Measurements from ENCODE around the gene PALD1. TPM values are rescaled to one million over a fixed set of nuclear protein-coding genes. Genes with fewer than 3 reads are reported as not detected.

Gene PALD1
- total and polyA plus RNA-seq, 9 of the 15 experiments (the other 6 are each of a cell fraction or from before 2014, with no cell fraction given) = 0.03 to 0.29 (median 0.09) TPM; not detected in 2

DNA sequence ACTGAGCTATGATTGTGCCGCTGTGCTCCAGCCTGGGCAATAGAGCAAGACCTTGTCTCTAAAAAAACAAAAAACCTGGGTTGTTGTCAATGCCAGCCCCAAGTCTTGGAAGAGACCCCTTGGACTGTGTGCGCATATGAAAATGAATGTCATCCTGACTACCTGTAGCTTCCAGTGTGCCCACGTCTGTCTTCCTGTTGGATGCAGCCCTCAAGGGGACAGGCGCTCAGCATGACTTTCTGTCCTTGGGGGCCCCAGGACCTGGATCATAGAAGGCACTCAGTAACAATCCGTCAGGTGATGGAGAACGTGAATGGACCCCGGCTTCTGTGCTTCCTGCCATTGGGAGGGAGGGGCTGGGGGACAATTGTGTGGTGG lies 114.9 kb downstream of the PALD1 start:
- Histone ChIP-seq H3K27ac (ENCODE audit: extremely low read depth, low read depth, low read length) (no peak overlapping the region), H3K4me1 (replicated peaks in 1 of 2; ENCODE audit: control insufficient read depth in 2 of 2, insufficient read depth in 2 of 2, low read length in 2 of 2) (peaks cover 57 to 65% of the 10 kb centered on the region in 2 experiments), H3K4me2 (ENCODE audit: insufficient read depth, low read length) (no peak overlapping the region), H2AFZ (ENCODE audit: low read depth, low read length) (no peak overlapping the region), H3K36me3 (ENCODE audit: control insufficient read depth, insufficient read depth, low read length) (no peaks in the 10 kb centered on the region), H3K9me3 (replicated peaks; ENCODE audit: control insufficient read depth, insufficient read depth, low read depth, low read length) (no peaks in the 10 kb centered on the region), H4K20me1 (replicated peaks; ENCODE audit: control insufficient read depth, insufficient read depth, low read length) (no peaks in the 10 kb centered on the region), H3K79me2 (ENCODE audit: control insufficient read depth, insufficient read depth, low read length) (no peaks in the 10 kb centered on the region; the same call in 2 of the 3 replicates), H3K27me3 (ENCODE audit: control insufficient read depth in 2 of 2, insufficient read depth in 2 of 2, low read length in 2 of 2) (no peaks in the 10 kb centered on the region), H3K9ac (ENCODE audit: insufficient read depth in 1 of 2, low read depth in 2 of 2, low read length in 2 of 2) (no peak overlapping the region), H3K4me3 (no peak overlapping the region), H3K9me1 (ENCODE audit: control insufficient read depth, insufficient read depth, low read length) (no peaks in the 10 kb centered on the region)
- WGBS (ENCODE audit: insufficient coverage, low coverage, missing lambda C conversion rate) = 69% methylated on average over 7 of the region's 7 CpGs
- FAIRE-seq = no peak
- in situ Hi-C loops (cut with MboI) = no loop called here
- no TSS peak for BruUV-seq (replicated peaks)
- no peak for ATAC-seq
- POLR2A ChIA-PET = interaction anchor here (1.3 to 1.6 kb wide), 2 partner anchors 8 to 12 kb away, joined by 3 to 6 read pairs; no protein-coding TSS in a partner anchor
- TF ChIP-seq, protein P1, sequence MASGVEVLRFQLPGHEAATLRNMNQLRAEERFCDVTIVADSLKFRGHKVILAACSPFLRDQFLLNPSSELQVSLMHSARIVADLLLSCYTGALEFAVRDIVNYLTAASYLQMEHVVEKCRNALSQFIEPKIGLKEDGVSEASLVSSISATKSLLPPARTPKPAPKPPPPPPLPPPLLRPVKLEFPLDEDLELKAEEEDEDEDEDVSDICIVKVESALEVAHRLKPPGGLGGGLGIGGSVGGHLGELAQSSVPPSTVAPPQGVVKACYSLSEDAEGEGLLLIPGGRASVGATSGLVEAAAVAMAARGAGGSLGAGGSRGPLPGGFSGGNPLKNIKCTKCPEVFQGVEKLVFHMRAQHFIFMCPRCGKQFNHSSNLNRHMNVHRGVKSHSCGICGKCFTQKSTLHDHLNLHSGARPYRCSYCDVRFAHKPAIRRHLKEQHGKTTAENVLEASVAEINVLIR (CRISPR knock-in tag; IDR thresholded peaks at IDR 0.05) = no peak
- intact Hi-C loops (cut with micrococcal nuclease) = no loop called here
- no peak for DNase-seq (ENCODE audit: extremely low read depth in 1 of 4, low spot score in 3 of 4)
- CTCF ChIA-PET (ENCODE audit: low intra/inter-chr PET ratio) = no interaction called here

DNA sequence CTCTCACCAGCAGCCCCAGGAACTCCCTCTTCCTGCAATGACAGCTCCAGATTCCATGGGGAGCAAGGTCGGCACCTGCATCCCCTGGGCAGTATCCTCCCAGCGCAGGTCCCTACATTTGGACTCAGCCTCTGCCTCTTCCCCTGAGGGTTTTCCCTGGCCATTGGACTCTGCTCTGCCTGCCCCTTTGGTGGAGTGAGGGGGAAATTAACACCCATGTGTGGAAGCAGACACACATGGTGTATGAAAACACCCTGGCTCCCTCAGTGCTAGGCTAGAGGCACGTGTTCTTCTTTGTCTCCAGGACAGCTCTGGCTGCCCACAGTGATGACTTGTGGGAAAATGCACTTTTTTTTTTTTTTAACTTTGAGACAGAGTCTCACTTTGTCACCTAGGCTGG lies 115.6 kb downstream of the PALD1 start:
- H2AFZ ChIP-seq (ENCODE audit: low read depth, low read length) = no peak overlapping the region
- CTCF ChIA-PET (ENCODE audit: low intra/inter-chr PET ratio) = no interaction called here
- peaks cover 61 to 62% of the 10 kb centered on the region in 2 experiments for H3K4me1 ChIP-seq (replicated peaks in 1 of 2; ENCODE audit: control insufficient read depth in 2 of 2, insufficient read depth in 2 of 2, low read length in 2 of 2)
- BruUV-seq (replicated peaks) = no TSS peak
- in situ Hi-C loops (cut with MboI) (no loop called here), intact Hi-C loops (cut with micrococcal nuclease) (loop anchor here (2.0 kb wide), 1 partner anchor 35 kb away; no protein-coding TSS in a partner anchor)
- H3K9ac ChIP-seq (ENCODE audit: insufficient read depth in 1 of 2, low read depth in 2 of 2, low read length in 2 of 2) = peak overlapping the region in 1 of 2 experiments; percentile 39; a peak in 2 of 4 replicates
- no peak for FAIRE-seq
- no peaks in the 10 kb centered on the region for H3K27me3 ChIP-seq (ENCODE audit: control insufficient read depth in 2 of 2, insufficient read depth in 2 of 2, low read length in 2 of 2)
- no peaks in the 10 kb centered on the region for H3K36me3 ChIP-seq (ENCODE audit: control insufficient read depth, insufficient read depth, low read length)
- ATAC-seq = no peak
- POLR2A ChIA-PET = interaction anchor here (1.3 to 1.6 kb wide), 2 partner anchors 8 to 12 kb away, joined by 3 to 6 read pairs; no protein-coding TSS in a partner anchor
- 73% methylated on average over 3 of the region's 3 CpGs for WGBS (ENCODE audit: insufficient coverage, low coverage, missing lambda C conversion rate)
- no peak overlapping the region for H3K4me3 ChIP-seq
- no peaks in the 10 kb centered on the region for H4K20me1 ChIP-seq (replicated peaks; ENCODE audit: control insufficient read depth, insufficient read depth, low read length)
- no peak for DNase-seq (ENCODE audit: extremely low read depth in 1 of 4, low spot score in 3 of 4)
- H3K27ac ChIP-seq (ENCODE audit: extremely low read depth, low read depth, low read length) = no peak overlapping the region
- no peaks in the 10 kb centered on the region for H3K9me3 ChIP-seq (replicated peaks; ENCODE audit: control insufficient read depth, insufficient read depth, low read depth, low read length)
- H3K9me1 ChIP-seq (ENCODE audit: control insufficient read depth, insufficient read depth, low read length) = no peaks in the 10 kb centered on the region
- H3K4me2 ChIP-seq (ENCODE audit: insufficient read depth, low read length) = no peak overlapping the region
- TF ChIP-seq EP400 (IDR thresholded peaks at IDR 0.05) = no peak
- TF ChIP-seq NFATC3 (IDR thresholded peaks at IDR 0.05) = no peak
- TF ChIP-seq MEF2A (IDR thresholded peaks at IDR 0.05; ENCODE audit: control insufficient read depth, low read depth, low read length) = no peak
- no peak for TF ChIP-seq TAL1 (IDR thresholded peaks at IDR 0.05)
- no peak for TF ChIP-seq ZNF644 (tag; IDR thresholded peaks at IDR 0.05; ENCODE audit: low read depth)
- TF ChIP-seq PHF20 (IDR thresholded peaks at IDR 0.05; ENCODE audit: partially characterized antibody) = no peak
- TF ChIP-seq PRPF4 (IDR thresholded peaks at IDR 0.05; ENCODE audit: insufficient read depth, low read depth, low read length, poor library complexity, severe bottlenecking) = no peak
- TF ChIP-seq GTF2A2 (tag; IDR thresholded peaks at IDR 0.05) = no peak
- TF ChIP-seq DMBX1 (CRISPR knock-in tag; IDR thresholded peaks at IDR 0.05; ENCODE audit: borderline replicate concordance) = no peak
- no peak for TF ChIP-seq EGR1 (conservative IDR thresholded peaks at IDR 0.05)
- no peaks in the 10 kb centered on the region; the same call in 2 of the 3 replicates for H3K79me2 ChIP-seq (ENCODE audit: control insufficient read depth, insufficient read depth, low read length)
